Activated CD8-positive, alpha-beta memory T cell treated with anti-CD3 and anti-CD28 coated beads, Interleukin-2, amount 50 U/mL, for 24 hours (primary cell): ENCODE measurements around the gene RILPL1.
"Not testable (repeated sequence)": the region's sequence is repeated elsewhere in the genome, so short reads cannot be mapped to it uniquely, and the experiment has no call there.

Source experiments
- DNase-seq: peaks from one replicate; pipeline ENCODE4 v3.0.0-alpha.2; 2020; ENCODE audit errors: extremely low read depth

The RILPL1 gene

GRCh38 chr12:123494124-123494851 is 39.2 kb downstream of the RILPL1 start:
- DNase-seq: no peak

GRCh38 chr12:123492339-123493039 is 41.0 kb downstream of the RILPL1 start:
- DNase-seq: not testable (repeated sequence)

GRCh38 chr12:123491481-123491880 is 42.0 kb downstream of the RILPL1 start:
- no peak for DNase-seq

- DNase-seq: no peak
Observed at GRCh38 chr12:123491056-123491455, 42.5 kb downstream of the RILPL1 start.

- no peak for DNase-seq
Observed at GRCh38 chr12:123490089-123490488, 43.4 kb downstream of the RILPL1 start.

- DNase-seq: no peak
Observed at GRCh38 chr12:123489580-123489979, 43.9 kb downstream of the RILPL1 start.

GRCh38 chr12:123488539-123489230 is 44.8 kb downstream of the RILPL1 start:
- no peak for DNase-seq

GRCh38 chr12:123487428-123487827 is 46.1 kb downstream of the RILPL1 start:
- no peak for DNase-seq

GRCh38 chr12:123485756-123486155 is 47.8 kb downstream of the RILPL1 start:
- DNase-seq: no peak

- DNase-seq: no peak
Observed at GRCh38 chr12:123483602-123484248, 49.8 kb downstream of the RILPL1 start.

- DNase-seq: no peak
Observed at GRCh38 chr12:123482876-123483275, 50.6 kb downstream of the RILPL1 start.

- not testable (repeated sequence) for DNase-seq
Observed at GRCh38 chr12:123481251-123481650, 52.3 kb downstream of the RILPL1 start.

GRCh38 chr12:123479442-123480180 is 53.9 kb downstream of the RILPL1 start:
- DNase-seq: no peak

GRCh38 chr12:123478762-123479161 is 54.8 kb downstream of the RILPL1 start:
- no peak for DNase-seq

GRCh38 chr12:123478069-123478468 is 55.5 kb downstream of the RILPL1 start:
- no peak for DNase-seq

GRCh38 chr12:123475246-123475703 is 58.2 kb downstream of the RILPL1 start:
- DNase-seq: no peak

- no peak for DNase-seq
Observed at GRCh38 chr12:123474485-123475245, 58.9 kb downstream of the RILPL1 start.

GRCh38 chr12:123472438-123472849 is 61.1 kb downstream of the RILPL1 start:
- DNase-seq: no peak

GRCh38 chr12:123471374-123472068 is 62.0 kb downstream of the RILPL1 start:
- no peak for DNase-seq

- DNase-seq: no peak
Observed at GRCh38 chr12:123469978-123470377, 63.5 kb downstream of the RILPL1 start.
